ENCODE data around the gene DIP2C.

DNA sequence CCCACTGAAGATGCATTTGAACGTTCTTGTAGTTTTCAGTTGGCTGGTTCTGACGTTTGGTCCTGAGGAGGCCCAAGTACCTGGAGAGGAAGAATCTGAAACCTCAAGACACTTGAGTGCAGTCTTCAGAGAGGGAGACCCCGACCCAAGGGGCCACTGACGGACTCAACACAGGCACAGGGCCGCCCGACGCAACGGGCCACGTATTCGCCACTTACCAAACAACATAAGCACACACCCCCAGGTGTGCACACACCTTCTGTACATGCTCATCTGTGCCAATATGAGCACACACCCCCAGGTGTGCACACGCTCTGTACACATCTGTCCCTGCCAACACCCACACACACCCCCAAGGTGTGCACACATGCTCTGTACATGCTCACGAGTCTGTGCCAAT lies 68.5 kb downstream of the DIP2C start:
- TF ChIP-seq, protein P1, sequence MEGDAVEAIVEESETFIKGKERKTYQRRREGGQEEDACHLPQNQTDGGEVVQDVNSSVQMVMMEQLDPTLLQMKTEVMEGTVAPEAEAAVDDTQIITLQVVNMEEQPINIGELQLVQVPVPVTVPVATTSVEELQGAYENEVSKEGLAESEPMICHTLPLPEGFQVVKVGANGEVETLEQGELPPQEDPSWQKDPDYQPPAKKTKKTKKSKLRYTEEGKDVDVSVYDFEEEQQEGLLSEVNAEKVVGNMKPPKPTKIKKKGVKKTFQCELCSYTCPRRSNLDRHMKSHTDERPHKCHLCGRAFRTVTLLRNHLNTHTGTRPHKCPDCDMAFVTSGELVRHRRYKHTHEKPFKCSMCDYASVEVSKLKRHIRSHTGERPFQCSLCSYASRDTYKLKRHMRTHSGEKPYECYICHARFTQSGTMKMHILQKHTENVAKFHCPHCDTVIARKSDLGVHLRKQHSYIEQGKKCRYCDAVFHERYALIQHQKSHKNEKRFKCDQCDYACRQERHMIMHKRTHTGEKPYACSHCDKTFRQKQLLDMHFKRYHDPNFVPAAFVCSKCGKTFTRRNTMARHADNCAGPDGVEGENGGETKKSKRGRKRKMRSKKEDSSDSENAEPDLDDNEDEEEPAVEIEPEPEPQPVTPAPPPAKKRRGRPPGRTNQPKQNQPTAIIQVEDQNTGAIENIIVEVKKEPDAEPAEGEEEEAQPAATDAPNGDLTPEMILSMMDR (IDR thresholded peaks at IDR 0.05): no peak
- TF ChIP-seq RCOR1 (IDR thresholded peaks at IDR 0.05; ENCODE audit: low read length) (no peak), TAF1 (IDR thresholded peaks at IDR 0.05; ENCODE audit: borderline replicate concordance, low read depth, low read length) (no peak), JUND (IDR thresholded peaks at IDR 0.05) (no peak), EZH2phosphoT487 (IDR thresholded peaks at IDR 0.05; ENCODE audit: borderline replicate concordance, low read depth) (no peak), RAD21 (IDR thresholded peaks at IDR 0.05; ENCODE audit: low read length) (no peak), POLR2AphosphoS5 (IDR thresholded peaks at IDR 0.05; ENCODE audit: low read depth, low read length) (no peak), MXI1 (IDR thresholded peaks at IDR 0.05; ENCODE audit: low read depth, low read length) (no peak)
- TF ChIP-seq, protein P2, sequence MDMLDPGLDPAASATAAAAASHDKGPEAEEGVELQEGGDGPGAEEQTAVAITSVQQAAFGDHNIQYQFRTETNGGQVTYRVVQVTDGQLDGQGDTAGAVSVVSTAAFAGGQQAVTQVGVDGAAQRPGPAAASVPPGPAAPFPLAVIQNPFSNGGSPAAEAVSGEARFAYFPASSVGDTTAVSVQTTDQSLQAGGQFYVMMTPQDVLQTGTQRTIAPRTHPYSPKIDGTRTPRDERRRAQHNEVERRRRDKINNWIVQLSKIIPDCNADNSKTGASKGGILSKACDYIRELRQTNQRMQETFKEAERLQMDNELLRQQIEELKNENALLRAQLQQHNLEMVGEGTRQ (IDR thresholded peaks at IDR 0.05; ENCODE audit: borderline replicate concordance, low read depth, low read length): no peak
- TF ChIP-seq, protein P3, sequence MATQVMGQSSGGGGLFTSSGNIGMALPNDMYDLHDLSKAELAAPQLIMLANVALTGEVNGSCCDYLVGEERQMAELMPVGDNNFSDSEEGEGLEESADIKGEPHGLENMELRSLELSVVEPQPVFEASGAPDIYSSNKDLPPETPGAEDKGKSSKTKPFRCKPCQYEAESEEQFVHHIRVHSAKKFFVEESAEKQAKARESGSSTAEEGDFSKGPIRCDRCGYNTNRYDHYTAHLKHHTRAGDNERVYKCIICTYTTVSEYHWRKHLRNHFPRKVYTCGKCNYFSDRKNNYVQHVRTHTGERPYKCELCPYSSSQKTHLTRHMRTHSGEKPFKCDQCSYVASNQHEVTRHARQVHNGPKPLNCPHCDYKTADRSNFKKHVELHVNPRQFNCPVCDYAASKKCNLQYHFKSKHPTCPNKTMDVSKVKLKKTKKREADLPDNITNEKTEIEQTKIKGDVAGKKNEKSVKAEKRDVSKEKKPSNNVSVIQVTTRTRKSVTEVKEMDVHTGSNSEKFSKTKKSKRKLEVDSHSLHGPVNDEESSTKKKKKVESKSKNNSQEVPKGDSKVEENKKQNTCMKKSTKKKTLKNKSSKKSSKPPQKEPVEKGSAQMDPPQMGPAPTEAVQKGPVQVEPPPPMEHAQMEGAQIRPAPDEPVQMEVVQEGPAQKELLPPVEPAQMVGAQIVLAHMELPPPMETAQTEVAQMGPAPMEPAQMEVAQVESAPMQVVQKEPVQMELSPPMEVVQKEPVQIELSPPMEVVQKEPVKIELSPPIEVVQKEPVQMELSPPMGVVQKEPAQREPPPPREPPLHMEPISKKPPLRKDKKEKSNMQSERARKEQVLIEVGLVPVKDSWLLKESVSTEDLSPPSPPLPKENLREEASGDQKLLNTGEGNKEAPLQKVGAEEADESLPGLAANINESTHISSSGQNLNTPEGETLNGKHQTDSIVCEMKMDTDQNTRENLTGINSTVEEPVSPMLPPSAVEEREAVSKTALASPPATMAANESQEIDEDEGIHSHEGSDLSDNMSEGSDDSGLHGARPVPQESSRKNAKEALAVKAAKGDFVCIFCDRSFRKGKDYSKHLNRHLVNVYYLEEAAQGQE (IDR thresholded peaks at IDR 0.05; ENCODE audit: low read depth, low read length): no peak
- TF ChIP-seq, protein P4, sequence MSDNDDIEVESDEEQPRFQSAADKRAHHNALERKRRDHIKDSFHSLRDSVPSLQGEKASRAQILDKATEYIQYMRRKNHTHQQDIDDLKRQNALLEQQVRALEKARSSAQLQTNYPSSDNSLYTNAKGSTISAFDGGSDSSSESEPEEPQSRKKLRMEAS (IDR thresholded peaks at IDR 0.05; ENCODE audit: low read depth): no peak
